ENCODE data around the gene MECR.

Gene MECR

GRCh38 chr1:29221296-29221695 lies 9.4 kb downstream of the MECR start:
- H3K79me2 ChIP-seq = no peaks in the 10 kb centered on the region
- no peak overlapping the region for H3K4me2 ChIP-seq (ENCODE audit: low read length)
- H3K4me1 ChIP-seq = no peaks in the 10 kb centered on the region
- no peaks in the 10 kb centered on the region for H3K36me3 ChIP-seq (ENCODE audit: control insufficient read depth, insufficient read depth, low read length)
- H2AFZ ChIP-seq = no peak overlapping the region
- H3K9me3 ChIP-seq (ENCODE audit: control insufficient read depth, low read length) = no peaks in the 10 kb centered on the region
- H3K27me3 ChIP-seq (ENCODE audit: control insufficient read depth, insufficient read depth, low read length) = no peaks in the 10 kb centered on the region
- TF ChIP-seq CTCF (IDR thresholded peaks at IDR 0.05) = no peak
- no peak overlapping the region for H3K27ac ChIP-seq
- no peak overlapping the region for H3K4me3 ChIP-seq (ENCODE audit: low read depth, low read length)
- no peak overlapping the region for H3K9ac ChIP-seq

- H3K79me2 ChIP-seq = no peaks in the 10 kb centered on the region
- H3K4me1 ChIP-seq = peaks cover 4% of the 10 kb centered on the region
- no peak for TF ChIP-seq CTCF (IDR thresholded peaks at IDR 0.05)
- no peaks in the 10 kb centered on the region for H3K9me3 ChIP-seq (ENCODE audit: control insufficient read depth, low read length)
- no peaks in the 10 kb centered on the region for H3K27me3 ChIP-seq (ENCODE audit: control insufficient read depth, insufficient read depth, low read length)
- no peak overlapping the region for H2AFZ ChIP-seq
- H3K4me3 ChIP-seq (ENCODE audit: low read depth, low read length) = no peak overlapping the region
- no peak overlapping the region for H3K9ac ChIP-seq
- no peaks in the 10 kb centered on the region for H3K36me3 ChIP-seq (ENCODE audit: control insufficient read depth, insufficient read depth, low read length)
- no peak overlapping the region for H3K4me2 ChIP-seq (ENCODE audit: low read length)
- no peak overlapping the region for H3K27ac ChIP-seq
These were observed 12.5 kb downstream of the MECR start for GRCh38 chr1:29218223-29218622.

GRCh38 chr1:29217633-29218032 lies 13.1 kb downstream of the MECR start:
- no peaks in the 10 kb centered on the region for H3K79me2 ChIP-seq

GRCh38 chr1:29213055-29213454 lies 17.7 kb downstream of the MECR start:
- no peaks in the 10 kb centered on the region for H3K9me3 ChIP-seq (ENCODE audit: control insufficient read depth, low read length)
- H3K4me3 ChIP-seq (ENCODE audit: low read depth, low read length) = no peak overlapping the region
- TF ChIP-seq CTCF (IDR thresholded peaks at IDR 0.05) = no peak
- no peaks in the 10 kb centered on the region for H3K36me3 ChIP-seq (ENCODE audit: control insufficient read depth, insufficient read depth, low read length)
- H3K9ac ChIP-seq = no peak overlapping the region
- H3K27me3 ChIP-seq (ENCODE audit: control insufficient read depth, insufficient read depth, low read length) = no peaks in the 10 kb centered on the region
- no peak overlapping the region for H3K4me2 ChIP-seq (ENCODE audit: low read length)
- H3K79me2 ChIP-seq = no peaks in the 10 kb centered on the region
- H3K27ac ChIP-seq = peak overlapping the region; percentile 42
- H3K4me1 ChIP-seq = peaks cover 6% of the 10 kb centered on the region
- H2AFZ ChIP-seq = no peak overlapping the region

More at GRCh38 chr1:29217633-29218032, 13.1 kb downstream of the MECR start:
- Histone ChIP-seq H3K4me3 (ENCODE audit: low read depth, low read length) (no peak overlapping the region), H3K9me3 (ENCODE audit: control insufficient read depth, low read length) (no peaks in the 10 kb centered on the region), H2AFZ (no peak overlapping the region), H3K27me3 (ENCODE audit: control insufficient read depth, insufficient read depth, low read length) (no peaks in the 10 kb centered on the region), H3K4me1 (peaks cover 6% of the 10 kb centered on the region), H3K9ac (no peak overlapping the region), H3K4me2 (ENCODE audit: low read length) (no peak overlapping the region), H3K36me3 (ENCODE audit: control insufficient read depth, insufficient read depth, low read length) (no peaks in the 10 kb centered on the region), H3K27ac (peak overlapping the region; percentile 32)
- TF ChIP-seq CTCF (IDR thresholded peaks at IDR 0.05) = no peak

All from parathyroid adenoma (tissue), 2 donors.